Stimulated activated CD8-positive, alpha-beta memory T cell treated with anti-CD3 and anti-CD28 coated beads, Interleukin-4, amount 100 ng/mL, for 4 hours (primary cell): ENCODE results near the gene ANAPC10.
"Not testable (repeated sequence)": the region's sequence is repeated elsewhere in the genome, so short reads cannot be mapped to it uniquely, and the experiment has no call there.

Source experiments
- DNase-seq, 2 donors: peaks; one replicate each; pipeline ENCODE4 v3.0.0-alpha.2; 2020; ENCODE audit warnings: low read depth in 2 of 2, low spot score in 1 of 2

The ANAPC10 gene

DNA sequence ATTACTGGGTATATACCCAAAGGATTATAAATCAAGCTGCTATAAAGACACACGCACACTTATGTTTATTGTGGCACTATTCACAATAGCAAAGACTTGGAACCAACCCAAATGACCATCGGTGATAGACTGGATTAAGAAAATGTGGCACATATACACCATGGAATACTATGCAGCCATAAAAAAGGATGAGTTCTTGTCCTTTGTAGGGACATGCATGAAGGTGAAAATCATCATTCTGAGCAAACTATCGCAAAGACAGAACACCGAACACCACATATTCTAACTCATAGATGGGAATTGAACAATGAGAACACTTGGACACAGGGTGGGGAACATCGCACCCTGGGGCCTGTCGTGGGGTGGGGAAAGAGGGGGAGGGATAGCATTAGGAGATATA is 87.7 kb downstream of the ANAPC10 start:
- not testable (repeated sequence) for DNase-seq

DNA sequence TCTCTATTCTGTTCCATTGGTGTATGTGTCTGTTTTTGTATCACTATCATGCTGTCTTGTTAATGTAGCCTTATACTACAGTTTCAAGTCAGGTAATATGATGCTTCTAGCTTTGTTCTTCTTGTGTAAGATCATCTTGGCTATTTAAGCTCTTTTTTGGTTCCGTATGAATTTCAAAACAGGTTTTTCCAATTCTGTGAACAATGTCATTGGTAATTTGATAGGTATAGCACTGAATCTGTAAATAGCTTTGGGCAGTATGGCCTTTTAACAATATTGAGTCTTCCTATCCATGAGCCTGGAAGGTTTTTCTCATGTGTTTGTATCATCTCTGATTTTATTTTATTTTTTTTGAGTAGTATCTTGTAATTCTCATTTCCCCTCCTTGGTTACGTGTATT is 94.3 kb downstream of the ANAPC10 start:
- no peak for DNase-seq

DNA sequence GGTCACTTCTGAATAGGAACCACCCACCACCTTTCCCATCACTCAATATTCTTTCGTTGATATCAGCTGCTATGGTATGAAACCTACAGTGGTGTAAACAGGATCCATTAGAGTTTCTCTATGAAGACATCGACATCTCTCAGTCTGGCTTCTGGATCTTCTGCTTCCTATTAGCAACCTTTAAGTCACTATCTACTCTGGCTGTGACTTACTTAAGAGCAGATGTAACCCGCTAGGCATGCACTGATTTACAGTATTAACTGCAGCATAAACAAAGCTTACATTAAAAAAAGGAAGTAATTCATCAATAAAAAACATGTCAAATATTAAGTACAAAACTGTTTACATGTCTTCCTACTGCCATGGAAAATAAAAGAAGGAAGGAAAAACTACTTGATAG is 96.4 kb downstream of the ANAPC10 start:
- DNase-seq = no peak

DNA sequence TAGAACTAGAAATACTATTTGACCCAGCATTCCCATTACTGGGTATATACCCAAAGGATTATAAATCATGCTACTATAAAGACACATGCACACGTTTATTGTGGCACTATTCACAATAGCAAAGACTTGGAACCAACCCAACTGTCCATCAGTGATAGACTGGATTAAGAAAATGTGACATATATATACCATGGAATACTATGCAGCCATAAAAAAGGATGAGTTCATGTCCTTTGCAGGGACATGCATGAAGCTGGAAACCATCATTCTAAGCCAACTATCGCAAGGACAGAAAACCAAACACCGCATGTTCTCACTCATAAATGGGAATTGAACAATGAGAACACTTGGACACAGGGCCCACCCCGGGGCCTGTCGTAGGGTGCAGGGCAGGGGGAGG is 97.3 kb downstream of the ANAPC10 start:
- not testable (repeated sequence) for DNase-seq

DNA sequence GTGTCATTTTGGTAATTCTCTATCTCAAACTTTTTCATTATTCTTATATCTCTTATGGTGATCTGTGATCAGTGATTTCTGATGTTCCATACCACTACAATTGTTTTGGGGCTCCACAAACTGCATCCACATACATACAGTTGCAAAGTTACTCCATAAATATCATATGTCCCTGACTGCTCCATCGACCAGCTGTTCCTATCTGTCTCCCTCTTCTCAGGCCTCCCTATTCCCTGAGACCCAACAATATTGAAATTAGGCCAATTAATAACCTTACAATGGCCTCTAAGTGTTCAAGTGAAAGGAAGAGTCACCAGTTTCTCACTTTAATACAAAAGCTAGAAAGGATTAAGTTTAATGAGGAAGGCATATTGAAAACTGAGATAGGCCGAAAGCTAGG is 108.7 kb downstream of the ANAPC10 start:
- DNase-seq = no peak

DNA sequence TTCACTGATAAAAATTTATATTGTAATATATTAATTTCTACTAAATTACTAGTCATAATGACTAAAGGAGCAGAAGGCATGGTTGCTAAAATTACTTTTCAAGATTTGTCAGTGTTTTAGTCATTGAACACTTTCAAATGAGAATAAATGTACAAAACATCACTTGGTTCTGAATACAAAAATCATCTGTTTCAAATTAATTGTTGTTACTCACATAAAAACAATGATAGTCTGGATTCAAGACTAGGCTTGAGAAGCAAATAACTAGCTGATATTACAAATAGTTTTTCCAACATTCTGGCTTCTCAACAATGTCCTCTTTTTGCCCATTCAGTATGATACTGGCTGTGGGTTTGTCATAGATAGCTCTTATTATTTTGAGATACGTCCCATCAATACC is 112.5 kb downstream of the ANAPC10 start:
- no peak for DNase-seq

DNA sequence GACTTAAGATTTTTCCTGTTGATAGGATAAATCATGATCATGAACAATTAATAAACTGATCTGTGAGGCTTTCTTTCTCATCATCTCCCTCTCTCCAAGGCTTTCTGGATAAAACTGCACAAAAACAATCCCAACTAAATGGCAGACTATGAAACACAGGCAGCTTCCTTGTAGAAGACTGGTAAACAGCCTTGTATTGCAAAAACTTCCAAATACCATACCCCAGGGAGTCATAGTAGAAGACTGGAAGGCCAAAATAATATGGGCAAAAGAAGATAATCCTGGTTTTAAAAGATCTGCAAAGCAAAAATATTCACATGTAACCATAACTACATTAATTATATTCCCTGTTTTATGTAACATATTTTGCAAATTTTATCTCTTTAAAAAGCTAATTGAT is 113.0 kb downstream of the ANAPC10 start:
- DNase-seq = no peak

DNA sequence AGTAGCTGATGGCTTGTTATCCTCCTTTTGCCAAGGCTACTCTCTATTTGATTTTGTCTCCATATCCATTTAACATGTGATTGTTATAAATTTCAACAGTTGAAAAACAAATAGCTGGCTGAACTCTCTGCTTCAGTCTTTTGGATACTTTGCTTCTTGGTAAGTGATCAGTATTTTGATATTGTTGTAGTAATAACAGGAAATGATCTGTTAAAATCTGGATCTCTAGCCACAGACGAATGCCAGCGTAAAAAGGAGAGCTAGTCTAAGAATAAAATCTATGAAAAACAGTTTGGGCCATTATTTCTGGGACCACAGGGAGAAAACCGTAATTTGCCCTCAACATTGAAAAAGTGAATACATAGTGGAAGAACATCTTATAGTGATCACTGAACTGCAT is 113.8 kb downstream of the ANAPC10 start:
- no peak for DNase-seq

DNA sequence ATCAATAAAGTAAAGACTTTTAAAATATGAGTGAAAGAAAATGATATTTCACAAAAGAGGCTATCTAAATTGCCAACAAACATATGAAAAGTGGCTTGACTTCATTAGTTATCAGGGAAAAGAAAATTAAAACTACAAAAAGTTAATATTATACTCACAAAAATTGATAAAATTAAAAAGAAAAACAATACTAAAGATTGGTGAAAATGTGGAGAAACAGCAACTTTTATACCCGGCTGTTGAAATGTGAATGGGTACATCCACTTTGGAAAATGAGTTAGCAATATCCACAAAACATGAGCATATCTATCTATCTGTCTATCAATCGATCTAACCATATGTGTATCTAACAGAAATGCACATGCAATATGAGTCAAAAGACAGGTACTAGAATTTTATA is 122.3 kb downstream of the ANAPC10 start:
- DNase-seq = no peak

DNA sequence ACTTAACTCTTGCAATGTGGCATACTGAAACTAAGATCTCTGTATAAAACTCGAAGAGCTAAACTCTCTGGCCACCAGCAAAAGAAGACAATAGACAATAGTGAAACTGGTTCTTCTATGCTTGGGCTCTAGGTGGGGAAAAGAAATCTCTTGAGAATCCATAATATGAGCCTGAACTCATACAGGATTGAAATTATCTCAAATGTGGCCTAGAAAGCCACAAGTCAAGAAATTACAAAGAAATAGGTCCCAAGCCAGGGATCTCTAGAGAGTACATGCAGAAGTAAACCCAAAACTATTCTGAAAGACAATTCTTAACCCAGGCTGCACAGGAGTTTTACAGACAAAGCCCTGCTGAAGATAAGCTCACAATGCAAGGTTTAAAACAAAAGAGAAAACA is 127.4 kb downstream of the ANAPC10 start:
- DNase-seq = no peak

DNA sequence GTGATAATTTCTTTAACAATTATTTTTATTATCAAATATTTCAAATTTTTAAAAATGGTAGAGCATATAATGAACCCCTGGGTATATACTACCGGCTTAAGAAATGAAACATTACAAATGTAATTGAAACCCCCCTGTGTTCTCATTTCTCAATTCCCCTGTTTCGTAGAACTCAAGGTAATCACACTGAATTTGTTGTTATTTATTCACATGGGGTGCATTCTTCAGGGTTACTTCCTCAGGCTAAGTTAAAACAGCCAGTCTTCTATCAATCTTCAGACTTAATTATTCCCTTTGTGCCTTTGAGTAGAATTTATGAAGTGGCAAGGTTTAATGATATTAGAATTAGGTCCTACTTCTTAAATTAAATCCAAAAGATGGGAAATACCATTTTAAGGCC is 128.2 kb downstream of the ANAPC10 start:
- DNase-seq = no peak

DNA sequence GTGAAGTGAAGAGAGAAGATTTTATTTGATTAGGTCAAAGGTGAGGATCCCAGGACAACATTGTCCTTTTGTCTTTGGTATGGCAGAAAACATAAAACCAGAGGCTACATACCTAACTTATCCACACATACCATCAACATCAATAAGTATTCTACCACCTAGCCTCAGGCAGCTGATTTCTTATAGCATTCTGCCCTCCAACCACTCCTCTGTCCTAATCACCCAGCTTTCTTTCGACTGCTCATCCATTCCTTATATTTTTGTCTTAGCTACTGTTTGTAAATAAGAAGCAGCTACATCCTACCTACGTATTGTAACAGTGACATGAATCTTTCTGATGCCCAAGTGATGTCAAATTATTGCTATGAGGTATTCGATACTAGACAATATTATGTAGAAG is 129.4 kb downstream of the ANAPC10 start:
- no peak for DNase-seq

DNA sequence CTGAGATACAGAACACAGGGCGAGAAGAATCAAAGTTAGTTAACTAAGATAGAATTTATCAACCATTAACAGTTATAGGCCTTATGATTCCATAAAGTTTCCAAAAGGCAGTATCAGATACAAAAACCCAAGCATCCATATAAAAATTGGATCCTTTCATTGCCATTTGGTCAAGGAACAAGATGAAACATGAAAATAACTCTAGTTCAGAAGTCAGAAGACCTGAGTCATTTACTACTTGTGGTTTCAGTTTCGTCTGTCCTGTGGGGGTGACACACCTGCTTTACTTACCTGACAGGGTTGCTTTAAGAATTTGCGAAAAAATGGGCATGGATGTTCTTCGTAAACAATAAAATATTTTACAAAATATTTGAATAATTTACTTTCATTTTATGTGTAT is 130.8 kb downstream of the ANAPC10 start:
- no peak for DNase-seq

DNA sequence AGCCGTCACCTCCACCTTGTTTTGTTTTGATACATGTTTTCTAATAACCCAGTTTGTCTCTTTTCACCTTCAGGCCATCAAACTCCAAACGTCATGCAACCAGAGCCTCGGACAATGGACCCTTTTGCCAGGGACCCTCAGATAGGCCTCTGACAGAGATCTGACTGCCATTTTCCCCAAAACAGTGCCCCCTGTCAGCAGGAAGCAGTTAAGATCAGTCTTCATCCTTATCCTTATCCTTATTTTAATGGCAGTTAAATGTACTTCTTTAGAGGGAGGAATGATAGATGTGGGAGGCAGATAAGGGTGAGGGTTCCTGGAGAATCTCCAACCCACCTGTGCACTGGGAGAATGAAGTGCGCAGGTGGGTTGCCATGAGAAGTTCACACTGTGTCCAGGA is 135.7 kb downstream of the ANAPC10 start:
- DNase-seq = no peak

DNA sequence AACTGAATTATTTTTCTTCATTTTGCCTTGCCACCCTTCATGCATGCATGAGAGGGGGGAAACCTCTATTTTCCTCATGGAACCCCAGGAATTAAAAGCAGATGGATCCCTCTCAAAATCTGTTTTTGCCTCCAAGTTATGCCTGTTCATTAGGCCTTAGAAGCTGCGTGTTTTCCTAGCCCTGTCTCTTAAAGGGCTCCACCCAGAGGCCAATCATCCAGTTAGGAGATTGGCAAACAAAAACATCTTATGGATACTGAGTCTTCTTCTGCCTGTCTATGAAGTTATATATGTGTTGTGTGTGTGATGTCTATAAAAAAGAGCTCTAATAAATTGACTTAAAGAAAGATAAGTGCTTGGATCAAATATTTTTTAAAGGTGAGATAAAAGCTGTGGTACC is 142.9 kb downstream of the ANAPC10 start:
- no peak for DNase-seq

DNA sequence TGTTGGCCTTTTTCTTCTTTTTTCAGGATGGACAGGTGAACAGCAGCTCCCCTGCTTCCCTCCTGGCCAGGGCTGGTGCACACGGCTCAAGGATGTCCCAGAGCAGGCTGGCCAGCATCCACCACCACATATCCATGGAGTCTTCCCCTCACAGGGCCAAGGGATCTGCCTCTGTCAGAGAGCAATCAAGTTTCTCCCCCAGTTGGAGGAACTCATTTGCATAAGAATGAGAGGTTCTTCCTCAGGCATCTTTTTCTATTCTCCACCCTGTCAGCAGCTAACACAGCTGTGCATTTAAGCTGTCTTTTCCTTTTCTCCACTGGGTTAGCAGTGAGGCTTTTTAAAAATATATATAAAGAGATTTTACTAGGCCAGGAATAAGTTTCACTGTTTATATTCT is 143.8 kb downstream of the ANAPC10 start:
- DNase-seq = no peak

DNA sequence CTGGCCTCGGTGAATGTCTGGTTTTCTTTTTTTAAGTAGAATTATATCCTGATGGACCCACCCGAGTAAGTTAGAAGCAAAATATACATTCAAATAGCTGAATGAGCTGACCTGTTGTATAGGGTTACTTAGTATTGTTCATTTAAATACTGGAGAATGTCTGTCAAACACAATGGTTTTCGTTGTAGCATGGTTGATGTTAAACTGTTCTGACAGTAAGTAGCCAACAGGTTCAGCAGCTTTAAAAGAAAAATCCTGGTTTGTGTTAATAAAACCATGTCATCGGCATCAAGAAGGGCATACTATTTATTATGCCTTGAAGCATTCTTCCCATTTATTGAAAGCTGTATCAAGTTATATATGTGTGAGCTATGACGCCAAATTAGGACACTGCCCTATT is 149.6 kb downstream of the ANAPC10 start:
- no peak for DNase-seq

DNA sequence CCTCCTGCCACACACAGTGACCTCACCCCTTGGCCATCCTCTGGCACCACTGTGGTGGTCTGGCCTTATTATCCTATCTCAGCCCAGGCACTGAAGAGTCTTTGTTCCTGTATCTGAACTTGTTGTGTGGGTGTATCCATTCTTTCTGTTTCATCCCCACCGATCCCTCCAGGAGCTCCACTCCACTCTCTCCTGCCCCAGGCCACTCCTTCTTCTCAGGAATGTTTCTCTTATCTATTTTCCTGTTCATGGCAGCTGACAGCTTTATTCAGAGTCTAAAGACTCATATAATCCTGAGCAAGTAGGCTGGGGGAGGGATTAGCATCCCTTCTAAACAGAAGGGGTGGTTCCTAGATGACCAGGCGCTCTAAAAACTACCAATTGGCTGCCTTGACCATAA is 150.0 kb downstream of the ANAPC10 start:
- DNase-seq = no peak
